Loucy (cell line): ENCODE measurements around the gene RHOT2.

Experiments
- EZH2phosphoT487 ChIP-seq: fragments of 200-600 bp; IDR thresholded peaks from 2 replicates; pipeline ENCODE4 v1.6.1; 2018; ENCODE audit warnings: antibody characterized with exemption, mild to moderate bottlenecking, moderate library complexity, borderline replicate concordance
- TF ChIP-seq, protein P1 (sequence below): fragments of 200-600 bp; sonication (generic); conservative IDR thresholded peaks from 2 replicates; pipeline ENCODE4 v1.5.1; 2014; ENCODE audit warnings: mild to moderate bottlenecking, antibody characterized with exemption, low read length

DNA sequence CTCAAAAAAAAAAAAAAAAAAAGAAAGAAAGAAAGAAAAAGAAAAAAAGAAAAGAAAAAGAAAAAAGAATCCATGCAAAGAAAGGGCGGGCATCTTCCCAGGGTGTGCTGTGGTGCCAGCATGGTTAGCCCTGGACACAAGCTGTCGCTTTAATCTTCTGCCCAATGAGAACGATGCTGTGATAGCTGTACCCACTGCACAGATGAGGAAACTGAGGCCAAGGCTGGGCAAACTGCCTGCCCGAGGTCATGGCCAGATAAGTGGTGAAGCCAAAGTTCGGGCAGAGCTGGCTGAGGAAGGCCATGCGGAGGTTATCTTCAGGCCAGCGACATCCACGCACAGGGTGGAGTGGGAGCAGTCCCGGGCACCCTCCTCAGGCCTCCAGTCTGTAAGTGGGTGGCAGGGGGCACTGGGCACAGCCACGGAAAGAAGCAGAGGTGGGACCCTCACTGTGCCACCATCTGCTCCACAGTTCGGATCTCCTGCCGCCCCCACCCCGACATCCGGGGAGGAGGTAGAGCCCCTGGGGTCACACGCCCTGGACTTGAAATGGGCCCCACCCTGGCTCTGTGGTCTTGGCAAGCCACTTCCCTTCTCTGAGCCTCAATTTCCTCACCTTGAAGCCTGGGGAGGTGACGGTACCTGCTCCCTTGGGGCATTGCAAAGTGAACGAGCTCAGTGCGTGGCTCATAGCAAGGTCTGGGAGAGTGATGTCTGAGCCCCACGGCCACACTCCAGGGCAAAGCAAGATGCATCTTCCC is 31.2 kb downstream of the RHOT2 start:
- TF ChIP-seq, protein P1, sequence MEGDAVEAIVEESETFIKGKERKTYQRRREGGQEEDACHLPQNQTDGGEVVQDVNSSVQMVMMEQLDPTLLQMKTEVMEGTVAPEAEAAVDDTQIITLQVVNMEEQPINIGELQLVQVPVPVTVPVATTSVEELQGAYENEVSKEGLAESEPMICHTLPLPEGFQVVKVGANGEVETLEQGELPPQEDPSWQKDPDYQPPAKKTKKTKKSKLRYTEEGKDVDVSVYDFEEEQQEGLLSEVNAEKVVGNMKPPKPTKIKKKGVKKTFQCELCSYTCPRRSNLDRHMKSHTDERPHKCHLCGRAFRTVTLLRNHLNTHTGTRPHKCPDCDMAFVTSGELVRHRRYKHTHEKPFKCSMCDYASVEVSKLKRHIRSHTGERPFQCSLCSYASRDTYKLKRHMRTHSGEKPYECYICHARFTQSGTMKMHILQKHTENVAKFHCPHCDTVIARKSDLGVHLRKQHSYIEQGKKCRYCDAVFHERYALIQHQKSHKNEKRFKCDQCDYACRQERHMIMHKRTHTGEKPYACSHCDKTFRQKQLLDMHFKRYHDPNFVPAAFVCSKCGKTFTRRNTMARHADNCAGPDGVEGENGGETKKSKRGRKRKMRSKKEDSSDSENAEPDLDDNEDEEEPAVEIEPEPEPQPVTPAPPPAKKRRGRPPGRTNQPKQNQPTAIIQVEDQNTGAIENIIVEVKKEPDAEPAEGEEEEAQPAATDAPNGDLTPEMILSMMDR, result no peak
- TF ChIP-seq EZH2phosphoT487, result no peak
